Pons (tissue), 1 donor: ENCODE data around the gene DUSP10.

Experiments used
- DNase-seq: peaks from one replicate; pipeline ENCODE4 v3.0.0-alpha.2; 2016; ENCODE audit warnings: low spot score

The DUSP10 gene

GRCh38 chr1:221732052-221732451 is 9.8 kb downstream of the DUSP10 start:
- no peak for DNase-seq

- no peak for DNase-seq
Observed at GRCh38 chr1:221729771-221730330, 12.0 kb downstream of the DUSP10 start.

GRCh38 chr1:221728037-221728505 is 13.8 kb downstream of the DUSP10 start:
- no peak for DNase-seq

DNA sequence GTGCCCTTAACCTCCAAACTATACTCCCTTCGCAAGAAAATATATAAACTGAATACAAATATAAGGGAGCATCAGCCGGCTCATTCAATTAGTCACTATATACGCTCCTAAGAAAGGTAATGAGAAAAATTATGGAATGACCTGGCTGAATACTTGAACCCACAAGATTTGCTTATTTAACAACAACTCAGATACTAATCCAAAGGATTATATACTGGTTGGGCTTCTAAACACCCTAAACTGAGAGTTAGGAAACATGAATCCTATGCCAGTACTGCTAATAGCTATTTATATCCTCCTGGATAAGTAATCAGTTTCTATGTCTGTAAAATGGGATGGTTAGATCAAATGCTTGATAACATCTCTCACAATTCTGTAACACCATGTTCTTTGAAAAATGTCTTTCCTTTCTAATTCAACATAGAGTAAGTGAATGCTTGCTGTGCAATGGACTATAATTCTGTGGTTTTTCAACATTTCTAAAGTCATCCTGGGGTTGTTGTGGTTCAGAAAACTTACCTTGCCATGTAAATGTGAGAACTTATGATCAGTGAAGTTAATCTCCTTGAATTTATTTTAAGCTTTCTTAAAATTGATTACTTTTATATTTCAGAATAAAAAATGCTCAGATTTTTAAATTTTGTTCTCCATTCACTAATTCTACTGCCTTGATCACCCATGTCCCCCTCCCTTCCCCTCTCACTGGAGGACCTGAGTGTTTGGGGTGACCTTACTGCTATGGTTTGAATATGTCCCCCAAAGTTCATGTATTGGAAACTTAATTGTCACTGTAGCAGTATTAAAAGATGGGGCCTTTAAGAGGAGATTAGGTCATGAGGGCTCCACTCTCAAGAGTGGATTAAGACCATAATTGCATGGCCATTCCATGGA is 14.5 kb downstream of the DUSP10 start:
- no peak for DNase-seq

GRCh38 chr1:221725735-221726672 is 15.9 kb downstream of the DUSP10 start:
- DNase-seq, result no peak

DNA sequence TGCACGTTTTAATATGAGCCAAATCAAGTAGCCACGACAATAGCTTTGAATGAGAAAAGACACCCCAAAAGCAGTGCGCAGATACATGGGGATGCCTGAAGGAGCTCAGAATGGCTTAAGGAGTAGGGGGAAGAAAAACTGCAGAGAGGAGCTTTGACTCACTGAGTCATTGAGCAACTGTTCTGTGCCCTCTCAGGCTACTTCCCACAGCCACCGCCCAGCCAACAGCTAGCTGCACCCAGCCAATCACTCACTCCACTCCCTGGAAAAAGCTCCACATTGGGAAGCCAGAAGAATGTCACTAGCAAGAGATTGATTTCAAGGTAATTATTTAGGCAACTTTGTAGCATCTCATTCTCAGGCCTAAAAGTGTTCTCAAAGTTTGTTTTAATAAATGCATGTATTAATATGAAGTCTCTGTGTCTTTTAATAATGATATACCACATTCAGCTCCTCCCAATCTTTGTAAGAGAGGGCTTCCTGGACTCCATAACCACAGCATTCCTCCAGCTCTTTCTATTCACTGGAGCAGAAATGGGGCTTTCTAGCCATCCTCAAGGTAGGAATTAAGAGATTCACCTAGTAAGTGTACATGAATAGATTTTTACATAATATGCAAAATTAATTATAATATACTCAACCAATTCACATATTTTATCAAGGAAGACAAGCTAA is 16.8 kb downstream of the DUSP10 start:
- no peak for DNase-seq

GRCh38 chr1:221723848-221724236 is 18.0 kb downstream of the DUSP10 start:
- no peak for DNase-seq

DNA sequence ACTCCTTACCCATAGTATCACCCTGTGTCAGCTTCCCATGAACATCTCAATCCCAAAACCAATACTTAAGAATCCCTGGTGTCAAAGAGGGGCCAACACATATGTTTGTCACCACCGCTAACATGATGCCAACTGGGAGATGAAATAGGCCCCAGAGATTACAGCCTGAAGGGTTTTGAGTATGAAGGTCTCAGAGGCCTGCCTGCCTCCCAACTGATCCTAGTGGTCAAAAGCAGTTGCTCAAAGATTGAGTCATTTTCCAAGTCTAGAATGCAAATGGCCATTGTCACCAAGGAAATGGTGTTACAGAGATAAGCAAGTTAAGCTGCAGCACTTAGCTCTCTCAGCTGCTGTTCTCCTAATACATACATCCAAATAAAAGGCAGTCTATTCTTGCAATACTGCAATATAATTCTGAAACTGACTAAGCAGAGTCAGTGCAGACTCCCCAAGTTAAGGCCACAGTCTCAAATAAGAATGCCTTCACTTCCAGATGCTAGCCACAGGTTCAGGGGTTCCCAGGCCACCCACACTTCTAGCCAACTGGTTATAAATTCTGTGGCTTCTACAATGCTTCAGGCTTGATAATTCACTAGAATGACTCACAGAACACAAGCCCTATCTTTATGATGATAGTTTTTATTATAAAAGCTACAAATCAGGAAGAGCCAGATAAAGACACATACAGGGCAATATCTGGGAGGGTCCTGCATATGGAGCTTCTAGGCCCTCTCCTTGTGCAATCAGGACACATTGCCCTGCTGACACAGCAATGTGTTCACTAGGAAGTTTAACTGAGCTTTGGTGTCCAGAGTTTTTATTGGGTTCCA is 18.7 kb downstream of the DUSP10 start:
- DNase-seq, result no peak

DNA sequence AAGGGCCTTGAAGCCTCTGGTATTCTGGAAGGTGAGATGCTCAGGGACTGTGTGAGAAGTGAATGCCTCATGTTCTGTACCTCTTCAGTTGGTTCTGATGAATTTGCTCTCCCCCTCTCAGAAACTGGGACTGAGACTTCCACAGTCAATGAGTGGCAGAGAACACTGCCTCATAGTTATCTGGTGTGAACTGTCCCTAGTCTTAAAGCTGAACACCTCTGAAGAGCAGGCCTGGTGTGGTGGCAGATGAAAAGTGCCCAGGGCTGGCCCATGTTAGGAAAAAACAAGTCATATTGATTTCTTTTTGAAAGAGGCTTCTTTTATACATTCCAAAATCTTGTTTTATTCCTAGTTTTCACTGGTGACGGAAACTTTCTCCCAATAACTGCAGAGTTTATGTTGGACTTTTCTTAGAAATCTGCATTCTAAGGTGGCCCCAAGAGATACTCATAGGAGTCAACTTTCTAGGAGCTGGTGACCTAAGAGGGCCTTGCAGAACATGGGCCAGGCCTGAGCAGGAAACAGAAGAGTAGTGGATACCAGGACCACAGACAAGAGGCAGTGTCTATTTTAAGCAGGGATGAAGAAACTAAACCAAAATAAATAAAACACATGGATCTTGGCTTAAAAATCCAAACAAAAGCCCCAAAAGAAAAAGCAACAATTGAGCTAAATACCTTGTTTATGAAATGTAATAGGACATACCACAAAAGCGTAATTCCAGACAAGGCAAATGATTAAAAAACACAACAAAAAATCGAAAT is 19.5 kb downstream of the DUSP10 start:
- DNase-seq, result no peak

DNA sequence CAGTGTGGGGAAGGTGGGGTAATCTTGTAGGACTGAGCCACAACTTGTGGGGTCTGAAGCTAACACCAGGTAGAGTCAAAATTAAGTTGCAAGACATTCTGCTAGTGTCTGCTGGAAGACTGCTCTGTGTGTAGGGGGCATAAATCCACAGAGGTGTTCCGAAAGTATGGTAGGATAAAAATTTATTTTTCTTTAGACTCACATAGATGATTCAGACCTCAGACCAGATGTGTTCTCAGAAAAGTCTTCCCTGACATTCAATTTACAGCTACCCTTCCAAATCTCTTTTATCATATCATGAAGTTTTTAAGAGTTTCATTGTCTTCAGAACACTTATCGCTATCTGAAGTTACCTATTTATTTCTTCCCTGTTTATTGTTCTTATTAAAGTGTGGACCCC is 21.3 kb downstream of the DUSP10 start:
- DNase-seq, result no peak

DNA sequence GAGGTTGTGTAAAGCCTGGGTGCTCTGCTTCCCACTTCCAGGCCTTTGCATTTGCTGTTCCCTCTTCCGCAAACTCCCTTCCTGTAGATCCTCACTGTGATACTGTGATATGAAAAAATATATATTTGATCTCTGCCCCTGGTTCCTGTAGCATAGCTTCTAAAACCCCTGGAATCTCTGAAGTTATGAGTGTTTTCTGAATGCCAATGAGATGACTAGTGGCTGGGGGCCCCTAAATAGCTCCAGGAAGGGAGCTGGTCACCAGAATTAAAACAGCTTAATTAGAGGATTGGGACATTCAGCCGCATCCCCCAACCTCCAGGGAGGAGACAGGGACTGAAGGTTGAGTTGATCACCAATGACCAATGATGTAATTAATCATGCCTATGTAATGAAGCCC is 21.9 kb downstream of the DUSP10 start:
- no peak for DNase-seq

GRCh38 chr1:221719278-221719597 is 22.7 kb downstream of the DUSP10 start:
- no peak for DNase-seq

- no peak for DNase-seq
Observed at GRCh38 chr1:221718381-221719277, 23.3 kb downstream of the DUSP10 start.

- no peak for DNase-seq
Observed at GRCh38 chr1:221717485-221717853, 24.4 kb downstream of the DUSP10 start.

GRCh38 chr1:221716713-221717484 is 25.0 kb downstream of the DUSP10 start:
- DNase-seq, result no peak

DNA sequence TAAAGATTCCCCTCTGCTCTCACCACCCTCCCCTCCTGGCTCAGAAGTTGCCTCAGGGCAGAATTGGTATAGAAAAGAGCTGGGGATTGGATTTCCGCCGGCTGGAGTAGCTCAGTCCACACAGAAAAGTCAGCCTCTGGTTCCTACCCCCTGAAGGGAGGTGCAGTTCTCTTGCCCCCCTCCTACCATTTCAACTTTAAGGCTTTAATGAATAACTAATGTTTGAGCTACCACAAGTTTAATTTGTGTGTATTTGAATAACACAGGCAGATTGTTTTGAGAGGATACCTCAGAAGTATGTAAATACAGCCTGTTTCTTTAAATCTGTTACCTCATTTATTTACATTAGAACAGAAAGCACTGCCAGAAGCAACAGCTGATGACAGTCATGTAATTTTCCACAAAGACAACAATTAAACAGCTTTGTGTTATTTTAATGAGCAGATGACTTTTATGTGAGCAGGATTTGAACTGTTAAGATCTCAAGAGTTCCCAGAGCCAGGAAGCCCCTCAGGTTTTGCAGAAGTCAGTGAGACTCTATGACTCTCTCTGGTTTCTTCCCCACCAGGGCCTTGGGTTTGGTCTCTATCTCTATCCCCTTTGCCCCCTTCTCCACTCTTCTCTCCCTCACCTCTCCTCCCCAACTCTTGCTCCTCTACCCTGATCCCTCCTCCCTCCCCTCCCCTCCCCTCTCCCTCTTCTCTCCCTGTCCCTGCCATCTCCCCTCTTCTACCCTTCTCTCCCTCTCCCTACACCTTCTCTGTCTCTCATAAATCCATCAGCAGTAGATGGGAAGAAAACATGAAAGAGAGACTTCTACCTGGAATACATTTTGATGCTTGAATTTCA is 26.3 kb downstream of the DUSP10 start:
- DNase-seq, result no peak
